ENCODE data around the gene ERCC5. TPM values are rescaled to one million over a fixed set of nuclear protein-coding genes. Genes with fewer than 3 reads are reported as not detected.

ERCC5 gene
- total and polyA plus RNA-seq, 4 donors: 17.7 to 44.8 (median 24.7) TPM

DNA sequence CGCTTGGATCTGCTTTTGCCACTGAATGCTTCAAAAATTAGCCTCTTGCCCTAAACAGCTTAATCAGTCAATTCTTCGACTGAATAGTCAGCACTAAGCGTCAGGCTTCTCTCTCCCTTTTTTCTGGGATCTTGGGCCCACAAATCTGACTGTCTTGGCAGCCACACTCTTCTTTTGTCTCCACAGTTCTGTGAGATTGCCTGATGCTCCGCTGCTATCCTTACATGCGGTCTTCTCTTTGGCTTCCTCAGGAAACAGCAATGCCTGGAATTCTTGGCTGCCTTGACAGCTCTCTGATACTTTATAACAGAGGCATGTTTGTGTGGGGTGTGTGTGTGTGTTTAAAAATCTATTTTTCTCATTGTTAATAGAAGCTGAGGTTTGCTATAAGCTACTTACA, 32.6 kb downstream of the ERCC5 start:
- no peaks in the 10 kb centered on the region for H3K9me3 ChIP-seq (ENCODE audit: control insufficient read depth in 4 of 4, low read length in 3 of 4)
- no peak overlapping the region for H3K27ac ChIP-seq (ENCODE audit: low read depth in 1 of 2, low read length in 2 of 2)
- no peak for DNase-seq (ENCODE audit: low spot score)
- H3K4me1 ChIP-seq (ENCODE audit: control insufficient read depth in 4 of 4, insufficient read depth in 4 of 4, low read length in 3 of 4): no peaks in the 10 kb centered on the region
- TF ChIP-seq EGR1 (IDR thresholded peaks at IDR 0.05; ENCODE audit: low read depth in 2 of 2): no peak
- no peak for TF ChIP-seq RAD21 (IDR thresholded peaks at IDR 0.05)
- no peak for TF ChIP-seq RXRA (IDR thresholded peaks at IDR 0.05)
- TF ChIP-seq, protein P1, sequence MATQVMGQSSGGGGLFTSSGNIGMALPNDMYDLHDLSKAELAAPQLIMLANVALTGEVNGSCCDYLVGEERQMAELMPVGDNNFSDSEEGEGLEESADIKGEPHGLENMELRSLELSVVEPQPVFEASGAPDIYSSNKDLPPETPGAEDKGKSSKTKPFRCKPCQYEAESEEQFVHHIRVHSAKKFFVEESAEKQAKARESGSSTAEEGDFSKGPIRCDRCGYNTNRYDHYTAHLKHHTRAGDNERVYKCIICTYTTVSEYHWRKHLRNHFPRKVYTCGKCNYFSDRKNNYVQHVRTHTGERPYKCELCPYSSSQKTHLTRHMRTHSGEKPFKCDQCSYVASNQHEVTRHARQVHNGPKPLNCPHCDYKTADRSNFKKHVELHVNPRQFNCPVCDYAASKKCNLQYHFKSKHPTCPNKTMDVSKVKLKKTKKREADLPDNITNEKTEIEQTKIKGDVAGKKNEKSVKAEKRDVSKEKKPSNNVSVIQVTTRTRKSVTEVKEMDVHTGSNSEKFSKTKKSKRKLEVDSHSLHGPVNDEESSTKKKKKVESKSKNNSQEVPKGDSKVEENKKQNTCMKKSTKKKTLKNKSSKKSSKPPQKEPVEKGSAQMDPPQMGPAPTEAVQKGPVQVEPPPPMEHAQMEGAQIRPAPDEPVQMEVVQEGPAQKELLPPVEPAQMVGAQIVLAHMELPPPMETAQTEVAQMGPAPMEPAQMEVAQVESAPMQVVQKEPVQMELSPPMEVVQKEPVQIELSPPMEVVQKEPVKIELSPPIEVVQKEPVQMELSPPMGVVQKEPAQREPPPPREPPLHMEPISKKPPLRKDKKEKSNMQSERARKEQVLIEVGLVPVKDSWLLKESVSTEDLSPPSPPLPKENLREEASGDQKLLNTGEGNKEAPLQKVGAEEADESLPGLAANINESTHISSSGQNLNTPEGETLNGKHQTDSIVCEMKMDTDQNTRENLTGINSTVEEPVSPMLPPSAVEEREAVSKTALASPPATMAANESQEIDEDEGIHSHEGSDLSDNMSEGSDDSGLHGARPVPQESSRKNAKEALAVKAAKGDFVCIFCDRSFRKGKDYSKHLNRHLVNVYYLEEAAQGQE (IDR thresholded peaks at IDR 0.05): no peak
- TF ChIP-seq HNF4G (IDR thresholded peaks at IDR 0.05): no peak
- no peak for TF ChIP-seq GABPA (IDR thresholded peaks at IDR 0.05 in 1 of 2, conservative IDR thresholded peaks at IDR 0.05 in 1 of 2)
- TF ChIP-seq FOXA1 (IDR thresholded peaks at IDR 0.05): no peak
- no peak for TF ChIP-seq NR2F2 (IDR thresholded peaks at IDR 0.05)
- no peak for TF ChIP-seq HNF4A (conservative IDR thresholded peaks at IDR 0.05)
- no peak for TF ChIP-seq SP1 (IDR thresholded peaks at IDR 0.05)
- H3K4me3 ChIP-seq (ENCODE audit: low read depth in 1 of 3, low read length in 3 of 3): no peak overlapping the region
- H3K9ac ChIP-seq (ENCODE audit: low read depth in 1 of 2, low read length in 2 of 2): no peak overlapping the region
- 86% methylated on average over 5 of the region's 5 CpGs for WGBS
- peaks cover 3 to 30% (median 22%) of the 10 kb centered on the region in 4 donors for H3K36me3 ChIP-seq (ENCODE audit: control insufficient read depth in 4 of 4, insufficient read depth in 3 of 4, low read depth in 1 of 4, low read length in 3 of 4)
- no peaks in the 10 kb centered on the region for H3K27me3 ChIP-seq (ENCODE audit: control insufficient read depth in 4 of 4, insufficient read depth in 4 of 4, low read length in 3 of 4)

DNA sequence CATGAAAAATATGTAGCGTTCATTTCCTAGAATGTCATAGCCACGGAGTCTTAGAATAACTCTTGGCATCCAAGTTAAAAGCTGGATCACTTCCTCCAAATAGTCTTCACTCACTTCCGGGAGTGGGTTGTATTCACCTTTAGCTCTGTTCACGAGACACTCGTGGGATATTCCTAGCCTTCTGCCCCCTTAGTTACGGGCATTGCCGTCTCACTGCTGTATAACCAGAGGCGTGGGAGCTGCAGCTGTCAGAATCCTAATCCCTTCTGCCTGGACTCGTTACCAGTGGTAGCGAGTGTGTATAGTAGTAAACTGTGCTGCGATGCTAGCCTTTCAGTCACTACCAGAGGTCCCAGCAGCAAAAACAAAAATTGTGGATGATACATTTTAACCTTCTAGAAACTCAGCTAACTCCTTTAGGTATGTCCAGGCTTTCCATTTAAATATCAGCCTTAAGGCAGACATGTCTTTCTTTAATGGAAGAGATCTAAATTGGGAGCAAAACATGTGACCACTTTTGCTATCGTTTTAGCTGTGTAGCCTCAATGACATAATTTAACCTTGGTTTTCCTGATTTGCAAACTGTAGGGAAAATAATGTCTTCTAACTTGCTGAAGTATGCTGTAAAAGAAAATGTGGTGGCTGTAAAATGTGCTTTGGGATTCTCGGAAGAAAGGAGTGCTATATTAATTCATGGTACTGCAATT, 34.1 kb downstream of the ERCC5 start:
- H3K4me3 ChIP-seq (ENCODE audit: low read depth in 1 of 3, low read length in 3 of 3): no peak overlapping the region
- peaks cover 3 to 23% (median 17%) of the 10 kb centered on the region in 4 donors for H3K36me3 ChIP-seq (ENCODE audit: control insufficient read depth in 4 of 4, insufficient read depth in 3 of 4, low read depth in 1 of 4, low read length in 3 of 4)
- no peaks in the 10 kb centered on the region for H3K4me1 ChIP-seq (ENCODE audit: control insufficient read depth in 4 of 4, insufficient read depth in 4 of 4, low read length in 3 of 4)
- no peak for DNase-seq (ENCODE audit: low spot score)
- WGBS: 88% methylated on average over 13 of the region's 13 CpGs
- H3K9me3 ChIP-seq (ENCODE audit: control insufficient read depth in 4 of 4, low read length in 3 of 4): no peaks in the 10 kb centered on the region
- H3K9ac ChIP-seq (ENCODE audit: low read depth in 1 of 2, low read length in 2 of 2): no peak overlapping the region
- no peaks in the 10 kb centered on the region for H3K27me3 ChIP-seq (ENCODE audit: control insufficient read depth in 4 of 4, insufficient read depth in 4 of 4, low read length in 3 of 4)
- TF ChIP-seq RXRA (IDR thresholded peaks at IDR 0.05): no peak
- no peak for TF ChIP-seq EGR1 (IDR thresholded peaks at IDR 0.05; ENCODE audit: low read depth in 2 of 2)
- TF ChIP-seq SP1 (IDR thresholded peaks at IDR 0.05): no peak
- no peak for TF ChIP-seq HNF4G (IDR thresholded peaks at IDR 0.05)
- no peak for TF ChIP-seq GABPA (IDR thresholded peaks at IDR 0.05 in 1 of 2, conservative IDR thresholded peaks at IDR 0.05 in 1 of 2)
- TF ChIP-seq, protein P2, sequence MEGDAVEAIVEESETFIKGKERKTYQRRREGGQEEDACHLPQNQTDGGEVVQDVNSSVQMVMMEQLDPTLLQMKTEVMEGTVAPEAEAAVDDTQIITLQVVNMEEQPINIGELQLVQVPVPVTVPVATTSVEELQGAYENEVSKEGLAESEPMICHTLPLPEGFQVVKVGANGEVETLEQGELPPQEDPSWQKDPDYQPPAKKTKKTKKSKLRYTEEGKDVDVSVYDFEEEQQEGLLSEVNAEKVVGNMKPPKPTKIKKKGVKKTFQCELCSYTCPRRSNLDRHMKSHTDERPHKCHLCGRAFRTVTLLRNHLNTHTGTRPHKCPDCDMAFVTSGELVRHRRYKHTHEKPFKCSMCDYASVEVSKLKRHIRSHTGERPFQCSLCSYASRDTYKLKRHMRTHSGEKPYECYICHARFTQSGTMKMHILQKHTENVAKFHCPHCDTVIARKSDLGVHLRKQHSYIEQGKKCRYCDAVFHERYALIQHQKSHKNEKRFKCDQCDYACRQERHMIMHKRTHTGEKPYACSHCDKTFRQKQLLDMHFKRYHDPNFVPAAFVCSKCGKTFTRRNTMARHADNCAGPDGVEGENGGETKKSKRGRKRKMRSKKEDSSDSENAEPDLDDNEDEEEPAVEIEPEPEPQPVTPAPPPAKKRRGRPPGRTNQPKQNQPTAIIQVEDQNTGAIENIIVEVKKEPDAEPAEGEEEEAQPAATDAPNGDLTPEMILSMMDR (IDR thresholded peaks at IDR 0.05; ENCODE audit: low read depth, low read length, missing input control): no peak
- TF ChIP-seq FOXA1 (IDR thresholded peaks at IDR 0.05): no peak
- TF ChIP-seq HNF4A (conservative IDR thresholded peaks at IDR 0.05): no peak
- no peak for TF ChIP-seq JUND (IDR thresholded peaks at IDR 0.05)
- TF ChIP-seq, protein P3, sequence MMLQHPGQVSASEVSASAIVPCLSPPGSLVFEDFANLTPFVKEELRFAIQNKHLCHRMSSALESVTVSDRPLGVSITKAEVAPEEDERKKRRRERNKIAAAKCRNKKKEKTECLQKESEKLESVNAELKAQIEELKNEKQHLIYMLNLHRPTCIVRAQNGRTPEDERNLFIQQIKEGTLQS (IDR thresholded peaks at IDR 0.05): no peak
- TF ChIP-seq, protein P4, sequence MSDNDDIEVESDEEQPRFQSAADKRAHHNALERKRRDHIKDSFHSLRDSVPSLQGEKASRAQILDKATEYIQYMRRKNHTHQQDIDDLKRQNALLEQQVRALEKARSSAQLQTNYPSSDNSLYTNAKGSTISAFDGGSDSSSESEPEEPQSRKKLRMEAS (IDR thresholded peaks at IDR 0.05): no peak
- no peak overlapping the region for H3K27ac ChIP-seq (ENCODE audit: low read depth in 1 of 2, low read length in 2 of 2)
